Endothelial cell of hepatic sinusoid (primary cell): ENCODE data around the gene SOX10.

Experiments
- in situ Hi-C: cut with HindIII; loops from 2 replicates; pipeline ENCODE4 v1.10.0; 2017; ENCODE audit warnings: low sequenced_read_pairs

Gene SOX10

DNA sequence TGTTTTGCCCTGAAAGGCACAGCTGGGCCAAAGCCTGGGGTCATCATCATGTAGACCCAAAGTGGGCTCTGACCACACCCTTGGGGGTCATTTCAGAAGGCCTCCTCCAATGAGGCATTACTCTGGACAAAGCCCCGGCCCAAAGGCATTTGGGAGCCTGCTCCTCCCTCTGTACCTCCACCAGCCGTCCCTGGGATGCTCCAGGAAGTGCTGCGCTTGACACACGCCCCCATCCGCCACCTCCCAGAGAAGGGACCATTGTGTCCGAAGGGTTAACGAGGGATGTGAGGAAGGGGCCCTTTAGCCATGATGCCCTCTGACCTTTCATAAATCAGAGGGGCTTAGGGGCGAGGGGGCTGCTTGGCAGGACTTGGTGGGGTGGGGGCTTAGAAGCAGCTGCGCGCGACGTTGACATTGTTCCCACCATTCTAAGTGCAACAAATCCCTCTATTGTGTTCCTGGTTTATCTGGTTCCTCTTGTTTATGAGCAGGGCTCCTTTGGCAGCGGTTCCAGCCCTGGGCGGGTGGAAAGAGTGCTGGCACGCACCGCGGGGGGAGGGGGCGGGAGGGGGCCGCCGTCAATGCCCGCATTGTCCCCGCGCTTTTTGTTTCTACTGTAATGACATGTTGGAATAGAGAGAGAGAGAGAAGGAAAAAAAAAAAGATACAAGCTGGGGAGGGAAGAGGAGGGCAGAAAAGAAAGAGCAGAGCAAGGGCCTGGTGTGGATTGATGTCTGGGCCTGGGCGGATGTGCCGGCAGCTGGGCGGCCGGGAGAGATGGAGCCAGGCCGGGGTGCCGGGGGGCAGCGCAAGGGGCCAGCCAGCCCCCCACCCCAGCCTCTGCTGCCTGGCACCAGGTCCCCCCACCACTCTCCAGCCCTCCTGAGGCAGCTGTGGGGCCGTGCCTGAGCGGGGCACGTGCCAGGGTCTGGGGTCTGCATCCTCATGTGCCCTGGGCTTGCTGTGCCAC, 32.1 kb upstream of the SOX10 start:
- in situ Hi-C loops, result no loop called here

DNA sequence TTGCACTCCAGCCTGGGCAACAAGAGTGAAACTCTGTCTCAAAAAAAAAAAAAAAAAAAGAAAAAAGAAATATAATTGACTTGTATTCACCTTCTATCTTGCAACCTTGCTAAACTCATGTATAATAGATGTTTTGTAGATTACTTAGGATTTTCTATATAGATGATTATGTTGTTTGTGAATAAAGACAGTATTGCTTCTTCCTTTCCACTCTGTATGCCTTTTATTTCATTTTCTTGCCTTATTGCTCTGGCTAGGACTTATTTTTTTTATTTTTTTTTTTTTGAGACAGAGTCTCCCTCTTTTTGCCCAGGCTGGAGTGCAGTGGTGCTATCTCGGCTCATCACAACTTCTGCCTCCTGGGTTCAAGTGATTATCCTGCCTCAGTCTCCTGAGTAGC, 29.7 kb upstream of the SOX10 start:
- in situ Hi-C loops, result no loop called here

DNA sequence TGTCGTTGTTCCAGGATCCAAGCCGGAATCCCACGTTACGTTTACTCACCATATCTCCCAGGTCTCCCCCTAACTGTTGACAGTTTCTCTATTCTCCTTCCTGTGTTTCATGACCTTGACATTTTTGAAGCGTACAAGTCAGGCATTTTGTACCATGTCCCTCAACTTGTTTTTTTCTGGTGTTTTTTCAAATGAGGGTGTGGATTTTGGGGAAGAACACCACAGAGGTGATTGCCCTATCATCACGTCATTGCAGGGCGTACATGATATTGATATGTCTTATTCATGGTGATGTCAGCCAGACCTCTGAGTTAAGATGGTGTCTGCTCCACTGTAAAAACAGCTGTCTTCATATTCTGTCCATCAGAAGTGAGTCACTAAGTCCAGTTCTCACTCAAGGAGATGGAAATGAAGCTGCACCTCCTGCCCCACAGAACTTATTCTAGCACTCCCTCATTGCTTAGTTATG, 28.3 kb upstream of the SOX10 start:
- in situ Hi-C loops, result no loop called here

DNA sequence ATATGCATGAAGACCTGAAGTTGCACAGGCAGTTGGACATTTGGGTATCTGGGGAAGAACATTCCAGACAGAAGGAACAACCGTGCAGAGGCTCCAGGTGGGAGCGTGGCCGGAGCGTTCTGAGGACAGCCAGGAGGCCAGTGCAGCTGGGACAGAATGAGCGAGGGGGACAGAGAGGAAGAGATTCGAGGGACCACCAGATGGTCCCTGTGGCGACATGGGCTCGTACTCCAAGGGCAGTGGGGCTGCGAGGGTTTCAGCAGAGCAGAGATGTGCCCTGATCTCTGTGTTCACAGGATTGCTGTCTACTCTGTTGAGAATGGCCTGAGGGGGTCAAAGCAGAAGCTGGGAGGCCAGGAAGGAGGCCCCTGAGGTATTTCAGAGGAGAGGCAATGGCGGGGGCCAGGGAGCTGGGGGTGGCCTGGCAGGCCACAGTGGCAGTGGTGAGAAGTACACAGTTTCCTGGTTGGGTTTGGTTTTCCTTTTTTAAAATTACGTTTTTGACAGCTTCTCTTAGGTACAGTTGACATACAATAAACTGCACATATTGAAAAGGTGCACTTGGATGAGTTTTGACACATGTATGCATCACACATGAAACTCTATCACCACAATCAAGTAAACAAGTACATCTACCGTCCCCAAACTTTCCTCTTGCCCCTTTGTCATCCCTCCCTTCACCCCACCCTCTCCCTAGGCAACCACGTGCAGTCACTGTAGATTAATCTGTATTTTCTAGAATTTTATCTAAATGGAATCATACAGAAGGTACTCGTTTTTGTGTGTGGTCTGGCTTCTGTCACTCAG, 24.8 kb upstream of the SOX10 start:
- in situ Hi-C loops, result no loop called here

DNA sequence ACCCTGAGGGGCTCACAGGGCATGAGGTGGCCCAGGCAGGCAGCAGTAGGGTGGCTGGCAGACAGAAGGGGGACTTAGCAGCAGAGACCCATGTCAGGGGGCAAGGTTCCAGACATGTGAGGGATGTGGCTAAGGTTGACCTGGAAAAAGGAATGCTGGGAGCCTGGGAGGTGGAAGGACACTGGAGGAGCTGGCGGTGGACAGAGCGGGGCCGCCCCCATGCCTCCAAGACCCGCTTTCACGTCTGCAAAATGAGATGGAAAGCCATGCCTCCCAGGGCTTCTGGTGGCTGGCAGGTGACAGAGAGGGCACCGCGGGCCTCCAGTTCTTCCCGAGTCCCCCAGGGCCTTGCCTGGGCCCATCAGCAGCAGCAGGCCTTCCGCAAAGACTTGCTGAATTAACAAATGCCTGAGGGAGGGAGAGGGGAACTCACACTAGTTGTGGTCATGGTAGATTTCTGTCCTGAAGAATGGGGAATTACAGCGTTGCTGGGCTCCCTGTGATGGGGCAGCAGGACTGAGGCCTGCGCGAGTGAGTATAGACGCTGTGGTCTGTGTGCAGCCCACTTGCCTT, 23.1 kb upstream of the SOX10 start:
- in situ Hi-C loops, result no loop called here

DNA sequence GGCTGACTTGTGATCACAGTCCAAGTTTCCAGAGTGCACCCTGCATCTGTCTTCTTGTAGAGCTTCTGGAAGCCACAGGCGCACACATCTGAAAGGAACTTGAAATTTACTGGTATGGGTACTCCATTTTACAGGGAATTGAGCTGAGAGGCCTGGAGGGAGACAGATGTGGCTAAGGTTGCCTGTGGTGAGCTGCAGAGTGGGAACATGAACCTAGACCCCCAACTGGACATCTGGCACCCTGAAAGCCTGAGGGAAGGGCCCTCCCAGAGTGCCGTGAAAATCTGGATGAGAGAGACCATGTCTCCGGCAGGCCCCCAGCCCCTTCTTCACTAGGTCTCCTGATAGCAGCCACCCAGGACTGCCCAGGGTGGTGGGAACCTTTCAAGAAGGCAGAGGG, 22.6 kb upstream of the SOX10 start:
- in situ Hi-C loops, result no loop called here

DNA sequence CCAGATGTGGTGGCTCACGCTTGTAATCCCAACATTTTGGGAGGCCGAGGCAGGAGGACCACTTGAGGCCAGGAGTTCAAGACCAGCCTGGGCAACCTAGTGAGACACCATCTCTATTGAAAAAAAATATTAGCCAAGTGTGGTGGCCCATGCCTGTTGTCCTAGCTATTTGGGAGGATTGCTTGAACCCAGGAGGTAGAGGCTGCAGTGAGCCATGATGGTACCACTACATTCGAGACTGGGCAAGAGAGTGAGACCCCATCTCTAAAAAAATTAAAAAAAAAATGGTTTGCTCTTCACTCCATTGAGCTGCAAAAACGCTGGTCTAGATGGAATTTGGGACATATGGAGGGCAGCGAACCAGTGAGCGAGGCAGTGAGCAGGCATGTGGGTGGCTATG, 21.6 kb upstream of the SOX10 start:
- in situ Hi-C loops, result no loop called here

DNA sequence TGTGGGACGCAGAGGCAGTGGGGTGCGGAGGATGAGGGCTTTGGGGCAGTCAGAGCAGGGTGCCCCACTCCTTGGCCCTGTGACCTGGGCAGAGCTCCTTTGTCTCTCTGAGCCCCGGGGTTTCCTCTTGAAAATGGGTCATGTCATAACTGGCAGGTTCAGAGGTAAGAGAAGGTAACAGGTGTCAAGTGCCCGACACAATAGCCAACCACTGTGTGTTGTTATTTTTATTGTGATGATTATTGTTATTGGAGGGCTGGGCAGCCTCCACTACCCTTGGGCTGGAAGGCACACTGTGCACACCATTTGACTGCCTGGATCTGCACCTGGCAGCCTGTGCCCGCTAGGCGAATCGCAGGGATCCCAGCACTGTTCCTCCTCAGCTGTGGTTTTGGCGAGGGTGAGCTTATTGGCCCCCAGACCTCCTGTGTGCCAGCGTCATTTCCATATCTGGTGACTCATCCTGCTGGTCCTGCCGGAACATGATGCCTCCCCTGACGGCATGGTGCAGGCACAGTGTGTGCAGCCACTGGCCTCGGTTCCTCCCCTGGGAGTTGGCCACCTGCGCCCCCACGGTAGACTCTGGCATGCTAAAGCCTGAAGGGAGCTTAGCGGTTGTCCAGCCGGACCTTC, 15.4 kb upstream of the SOX10 start:
- in situ Hi-C loops, result no loop called here

DNA sequence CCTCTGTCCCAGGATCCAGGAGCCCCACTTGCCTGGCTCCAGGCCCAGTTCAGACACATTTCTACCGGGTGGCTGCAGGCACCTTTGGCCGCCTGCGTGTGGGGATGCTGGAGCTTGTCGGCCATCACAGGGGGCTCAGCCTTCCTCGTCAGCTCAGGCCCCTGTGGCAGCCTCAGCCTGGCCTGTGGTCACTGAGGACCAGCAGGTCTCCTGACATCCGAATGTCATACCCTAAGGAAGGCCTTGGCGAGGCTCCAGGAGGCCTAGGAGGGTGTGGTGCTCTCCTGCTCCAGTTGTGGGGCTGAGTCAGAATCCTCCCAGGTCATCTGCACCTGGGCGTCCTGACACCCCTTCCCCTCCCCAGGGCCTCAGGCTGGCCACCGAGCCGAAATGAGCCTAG, 14.9 kb upstream of the SOX10 start:
- in situ Hi-C loops, result no loop called here

DNA sequence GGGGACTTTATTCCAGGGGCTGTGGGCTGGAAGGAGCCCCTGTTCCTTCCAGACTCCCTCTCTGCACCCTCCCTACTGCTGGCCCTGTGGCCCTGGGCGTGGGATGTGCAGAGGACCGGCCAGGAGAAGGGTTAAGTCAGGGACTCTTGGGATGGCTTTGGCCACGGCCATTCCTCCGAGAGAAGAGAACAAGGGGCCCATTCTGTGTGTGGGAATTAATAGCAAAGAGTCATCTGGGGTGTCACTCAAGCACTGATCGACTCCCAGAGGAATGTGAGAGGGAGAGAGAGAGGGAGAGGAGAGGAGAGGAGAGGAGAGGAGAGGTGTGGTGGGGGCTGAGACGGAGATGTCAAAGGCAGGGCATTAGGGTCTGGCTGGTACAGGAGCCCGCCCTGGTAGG, 14.2 kb upstream of the SOX10 start:
- in situ Hi-C loops, result no loop called here

DNA sequence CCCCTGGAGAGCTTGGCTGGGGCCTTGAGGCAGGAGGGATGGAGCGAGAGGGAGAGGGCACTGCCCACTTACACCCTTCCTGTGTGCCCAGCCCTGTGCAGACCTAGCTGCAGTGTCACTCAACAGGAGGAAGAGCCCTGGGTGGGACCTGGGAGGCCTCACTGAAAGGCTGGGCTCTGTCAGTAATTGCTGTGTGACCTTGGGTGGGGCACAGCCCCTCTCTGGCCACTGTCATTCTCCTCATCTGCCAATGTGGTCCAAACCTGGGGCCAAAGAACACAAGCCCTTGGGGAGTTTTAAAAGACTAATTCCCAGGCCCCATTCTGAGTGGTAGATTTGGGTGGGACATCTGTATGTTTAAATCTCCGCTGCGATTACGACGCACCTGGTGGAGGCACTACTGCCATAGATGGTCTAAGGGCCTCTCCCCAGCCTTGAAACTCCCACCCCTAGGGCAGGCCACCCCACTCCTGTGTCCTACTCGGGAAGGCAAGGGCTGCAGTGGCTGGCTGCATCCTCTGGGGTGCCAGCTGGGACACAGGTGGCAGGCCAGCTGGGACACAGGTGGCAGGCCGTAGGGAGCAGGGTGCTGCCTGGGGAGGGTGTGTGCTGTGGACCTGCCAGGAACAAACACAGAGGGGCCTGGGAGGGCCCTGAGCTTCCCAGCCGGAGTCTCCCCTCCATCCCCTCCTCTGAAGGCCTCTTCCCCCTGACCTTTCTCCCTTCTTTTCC, 12.3 kb upstream of the SOX10 start:
- in situ Hi-C loops, result no loop called here

DNA sequence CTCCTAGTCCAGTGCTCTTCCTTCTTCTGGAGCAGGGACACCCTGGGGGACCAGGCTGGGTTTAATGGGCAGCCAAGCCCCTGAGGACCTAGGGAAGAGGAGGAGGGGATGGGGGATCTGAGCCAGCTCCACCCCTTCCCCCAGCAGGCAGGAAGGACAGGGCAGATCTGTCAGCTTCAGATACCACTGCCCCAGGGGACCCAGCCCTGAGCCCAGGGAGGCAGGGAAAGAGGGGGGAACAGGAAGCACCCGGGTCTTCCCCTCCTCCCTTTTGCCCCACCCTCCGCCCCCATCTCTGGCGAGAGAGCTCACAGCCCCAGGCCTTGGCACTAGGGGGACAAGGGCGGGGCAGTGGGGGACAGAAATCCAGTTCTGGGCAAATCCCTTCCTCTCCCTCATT, 11.7 kb upstream of the SOX10 start:
- in situ Hi-C loops, result no loop called here

DNA sequence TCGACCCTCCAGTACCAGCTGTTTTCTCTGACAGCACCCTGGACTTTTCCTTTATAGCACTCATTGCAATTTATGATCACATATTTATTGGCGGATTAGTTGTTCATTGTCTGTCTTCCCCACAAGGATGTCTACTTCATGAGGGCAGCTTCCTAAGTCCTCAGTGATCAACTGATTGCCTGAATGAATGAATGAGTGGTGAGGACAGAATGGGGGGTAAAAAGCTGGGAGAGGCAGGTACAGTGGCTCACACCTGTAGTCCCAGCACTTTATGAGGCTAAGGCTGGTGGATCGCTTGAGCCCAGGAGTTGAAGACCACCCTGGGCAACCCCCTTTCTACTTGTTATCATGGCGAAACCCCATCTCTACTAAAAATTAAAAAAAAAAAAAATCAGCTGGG, 11.1 kb upstream of the SOX10 start:
- in situ Hi-C loops, result no loop called here

DNA sequence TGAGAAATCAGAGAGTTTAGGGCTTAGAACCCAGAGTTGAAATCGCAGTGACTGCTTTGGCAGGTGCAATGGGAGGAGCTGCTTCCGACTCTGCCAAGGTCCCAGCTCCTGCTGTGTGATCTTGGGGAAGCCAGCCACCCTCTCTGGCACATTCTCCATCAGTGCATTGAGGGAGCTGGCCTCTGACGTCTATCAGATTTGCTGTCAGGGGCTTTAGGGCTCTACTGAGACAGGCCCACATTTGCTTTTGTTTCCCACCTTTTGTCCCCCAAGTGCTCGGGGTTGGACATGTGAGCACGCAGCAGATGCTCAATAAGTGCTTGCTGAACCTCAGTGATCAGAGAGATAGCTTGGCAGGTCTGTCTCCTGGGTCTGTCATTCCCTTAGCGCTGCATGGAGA, 10.6 kb upstream of the SOX10 start:
- in situ Hi-C loops, result no loop called here

DNA sequence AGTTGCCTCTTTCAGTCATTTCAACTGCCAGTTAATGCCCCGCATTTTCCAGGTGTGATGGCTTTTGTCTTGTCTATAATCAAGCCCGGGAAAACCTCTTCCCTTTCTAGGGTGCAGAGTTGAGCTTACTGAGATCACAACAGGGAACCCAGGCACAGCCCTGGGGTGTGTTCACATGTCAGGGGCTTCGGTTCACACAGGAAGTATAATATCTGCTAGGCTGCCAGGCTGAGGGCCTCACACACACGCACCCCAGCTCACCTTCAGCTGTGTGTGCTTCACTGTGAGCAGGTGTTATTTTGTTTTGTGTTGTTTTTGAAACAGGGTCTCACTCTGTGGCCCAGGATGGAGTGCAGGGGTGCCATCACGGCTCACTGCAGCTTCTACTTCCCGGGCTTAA, 9.7 kb upstream of the SOX10 start:
- in situ Hi-C loops, result no loop called here

DNA sequence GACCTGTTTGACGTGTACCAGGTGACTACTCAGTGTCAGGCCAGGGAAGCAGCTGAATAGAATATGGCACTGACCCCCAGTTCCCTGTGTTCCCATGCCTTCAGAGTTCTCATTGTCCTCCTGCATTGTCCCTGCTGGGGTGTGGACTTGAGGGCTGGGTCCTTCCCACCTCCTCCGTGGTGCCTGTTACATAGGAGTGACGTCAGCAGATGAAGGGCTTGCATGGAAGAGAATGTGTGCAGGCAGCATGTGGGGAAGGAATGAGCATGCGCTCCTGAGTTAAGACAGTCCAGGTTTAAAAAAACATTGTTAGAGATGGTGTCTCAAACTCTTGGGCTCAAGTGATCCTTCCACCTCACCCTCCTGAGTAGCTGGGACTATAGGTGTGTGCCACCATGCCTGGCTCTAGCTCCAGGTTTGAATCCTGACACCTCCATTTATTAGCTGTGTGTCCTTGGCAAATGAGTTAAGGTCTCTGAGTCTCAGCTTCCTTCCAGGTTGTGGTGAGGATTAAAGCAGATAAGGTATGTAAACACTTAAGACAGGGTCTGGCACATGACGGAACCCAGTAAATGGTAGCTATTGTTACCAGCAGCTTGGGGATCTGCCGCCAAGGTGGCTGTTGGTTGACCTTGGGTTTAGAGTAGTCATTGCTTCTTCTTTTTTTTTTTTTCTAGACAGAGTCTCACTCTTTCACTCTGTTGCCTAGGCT, 7.5 kb upstream of the SOX10 start:
- in situ Hi-C loops, result no loop called here

DNA sequence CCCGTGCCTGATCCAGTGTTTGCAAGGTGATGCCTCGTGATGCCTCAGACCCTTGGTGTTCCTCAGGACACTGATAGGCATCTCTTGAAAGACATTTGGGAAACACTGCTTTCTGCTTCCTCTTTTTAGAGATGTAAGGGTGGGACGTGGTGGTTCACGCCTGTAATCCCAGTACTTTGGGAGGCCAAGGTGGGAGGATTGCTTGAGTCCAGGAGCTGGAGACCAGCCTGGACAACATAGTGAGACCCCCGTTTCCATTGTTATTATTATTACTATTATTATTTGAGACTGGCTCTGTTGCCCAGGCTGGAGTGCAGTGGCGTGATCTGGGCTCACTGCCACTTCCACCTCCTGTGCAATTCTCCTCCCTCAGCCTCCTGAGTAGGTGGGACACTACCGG, 6.5 kb upstream of the SOX10 start:
- in situ Hi-C loops, result no loop called here

DNA sequence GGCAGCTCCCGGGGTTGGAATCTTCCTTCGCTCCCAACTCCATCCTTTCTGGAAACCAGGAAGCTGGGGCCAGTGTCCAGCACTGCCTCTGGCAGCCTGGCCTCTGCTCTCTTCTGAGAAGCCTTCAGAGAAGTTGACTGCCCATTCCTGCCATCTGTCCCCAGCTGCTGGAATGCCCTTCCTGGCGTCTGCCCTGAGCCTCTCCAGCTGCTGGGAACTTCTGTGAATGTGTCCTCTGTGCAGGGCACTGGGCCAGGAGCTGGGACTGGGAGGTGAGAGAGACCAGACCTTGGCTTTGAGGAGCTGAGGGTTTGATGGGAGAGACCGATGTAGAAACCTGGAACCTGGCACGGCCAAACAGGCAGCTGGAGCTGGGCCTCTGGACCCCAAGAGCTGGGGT, 5.9 kb upstream of the SOX10 start:
- in situ Hi-C loops, result no loop called here

DNA sequence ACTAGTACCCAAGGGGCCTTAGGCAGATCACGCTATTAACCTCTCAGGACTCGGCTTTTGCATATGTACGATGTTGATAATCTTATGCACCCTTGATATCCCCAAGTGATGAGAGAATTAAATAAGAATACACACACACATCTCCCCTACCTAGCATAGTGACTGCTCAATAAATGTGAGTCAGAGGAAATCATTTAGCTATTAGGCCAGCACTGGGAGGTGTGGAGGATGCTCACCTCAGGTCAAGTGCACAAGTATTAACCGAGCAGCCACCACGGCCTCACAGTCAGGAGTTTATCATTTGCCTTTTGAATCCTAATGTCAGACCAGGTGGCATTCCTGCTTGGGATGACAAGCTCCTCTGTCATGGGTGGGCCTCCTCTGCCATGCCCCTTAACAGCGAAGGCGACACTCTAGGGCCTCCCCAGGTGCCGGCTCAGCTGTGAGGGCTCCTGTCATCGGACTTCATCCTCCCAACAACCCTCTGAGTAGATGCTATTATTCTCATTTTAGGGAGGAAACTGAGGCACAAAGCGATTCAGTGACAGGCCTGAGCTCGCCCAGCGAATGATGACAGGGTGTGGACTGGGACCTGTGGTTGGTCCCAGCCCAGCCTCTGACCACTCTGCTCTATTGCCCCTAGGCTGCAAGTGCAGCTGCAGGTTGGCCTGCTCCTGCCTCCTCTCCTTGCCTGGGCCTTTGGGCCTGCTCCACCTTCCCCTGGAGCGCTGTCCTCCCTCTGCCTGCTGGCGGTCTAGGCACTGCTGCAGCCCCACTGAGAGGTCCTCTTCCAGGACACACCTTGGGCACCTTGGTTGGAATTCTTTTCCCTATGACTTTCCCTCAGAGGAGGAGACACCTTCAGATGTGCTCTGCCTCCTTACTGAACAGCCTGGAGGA, 5.0 kb upstream of the SOX10 start:
- in situ Hi-C loops, result no loop called here
